A673 (cell line): ENCODE data around the gene KIF1A.

Experiments used
- CTCF ChIP-seq: fragments of 300-800, 200-600 bp; sonication (generic); conservative IDR thresholded peaks from 2 replicates; pipeline ENCODE4 v1.5.1; 2017; ENCODE audit warnings: low read depth, mild to moderate bottlenecking, antibody characterized with exemption, low read length, moderate library complexity, mixed read lengths
- EZH2 ChIP-seq: fragments of 200-600 bp; sonication (generic); IDR thresholded peaks from 2 replicates; pipeline ENCODE4 v1.6.1; 2017; ENCODE audit warnings: borderline replicate concordance, low read depth, mild to moderate bottlenecking, mixed read lengths, antibody characterized with exemption, low read length; ENCODE audit not compliant: poor library complexity, severe bottlenecking

GRCh38 chr2:240825476-240825875, 5.5 kb upstream of the KIF1A start:
- no peak for TF ChIP-seq CTCF
- TF ChIP-seq EZH2: no peak
